SK-N-SH (cell line): ENCODE data around the gene TMEM89. TPM values are rescaled to one million over a fixed set of nuclear protein-coding genes. Genes with fewer than 3 reads are reported as not detected.

ENCODE experiments used
- CTCF ChIA-PET: fragments of 300-600, 350-600 bp; formaldehyde crosslinking; extraction: SDS; loops from one replicate; lab custom pipeline; 2021; lab: Yijun Ruan, JAX
- POLR2A ChIA-PET: fragments of 350-600 bp; sonication (Branson Sonifier 250); formaldehyde crosslinking; extraction: SDS; loops from one replicate; lab custom pipeline; 2020; ENCODE audit warnings: antibody characterized with exemption, inconsistent platforms; lab: Yijun Ruan, JAX
- DNase-seq: peaks from one replicate; pipeline ENCODE4 v3.0.0; 2012
- H2AFZ ChIP-seq: fragments of 200-600 bp; sonication (generic); 2 replicates; pipeline ENCODE4 v1.8.1; 2016; ENCODE audit warnings: antibody characterized with exemption, mild to moderate bottlenecking, low read depth
- H3F3A ChIP-seq: fragments of 200-600 bp; sonication (generic); replicated peaks from 2 replicates; pipeline ENCODE3; 2016; ENCODE audit warnings: antibody characterized with exemption, mild to moderate bottlenecking; ENCODE audit not compliant: insufficient read depth
- H3K27ac ChIP-seq, 2 experiments: fragments of 200-500 bp in 1 of 2; fragments of 200-600 bp in 1 of 2; sonication (Bioruptor generic) in 1 of 2; sonication (generic), shearing (Covaris generic) in 1 of 2; 2 replicates each; pipeline versions ENCODE4 v1.5.1 to v1.6.1; 2014 to 2016; ENCODE audit warnings: low read depth in 2 of 2, inconsistent platforms in 1 of 2, low read length in 1 of 2, mild to moderate bottlenecking in 1 of 2, mixed read lengths in 1 of 2
- H3K27me3 ChIP-seq: fragments of 200-600 bp; sonication (generic), shearing (Covaris generic); 2 replicates; pipeline ENCODE4 v1.6.1; 2016; ENCODE audit warnings: mixed run types; ENCODE audit not compliant: insufficient read depth
- H3K36me3 ChIP-seq, 2 experiments: fragments of 200-500 bp in 1 of 2; fragments of 200-600 bp in 1 of 2; sonication (Bioruptor generic) in 1 of 2; sonication (generic) in 1 of 2; replicated peaks in 1 of 2; 2 replicates each; pipeline versions ENCODE3 to v1.5.1; 2014 to 2016; ENCODE audit warnings: low read length in 1 of 2, mild to moderate bottlenecking in 1 of 2; ENCODE audit not compliant: insufficient read depth in 2 of 2, control insufficient read depth in 1 of 2
- H3K4me1 ChIP-seq, 2 experiments: fragments of 200-500 bp in 1 of 2; fragments of 200-600 bp in 1 of 2; sonication (Bioruptor generic) in 1 of 2; sonication (generic), shearing (Covaris generic) in 1 of 2; 2 replicates each; pipeline versions ENCODE4 v1.5.1 to v1.6.1; 2014 to 2016; ENCODE audit warnings: low read depth in 1 of 2, low read length in 1 of 2, mixed run types in 1 of 2; ENCODE audit not compliant: insufficient read depth in 2 of 2, control insufficient read depth in 1 of 2
- H3K4me2 ChIP-seq: fragments of 200-600 bp; sonication (generic), shearing (Covaris generic); 2 replicates; pipeline ENCODE4 v1.6.1; 2017; ENCODE audit warnings: mixed run types
- H3K4me3 ChIP-seq, 2 experiments: fragments of 200-500 bp in 1 of 2; fragments of 200-600 bp in 1 of 2; sonication (Bioruptor generic) in 1 of 2; sonication (generic), shearing (Covaris generic) in 1 of 2; 2 replicates each; pipeline versions ENCODE4 v1.5.1 to v1.8.1; 2014 to 2016; ENCODE audit warnings: low read depth in 2 of 2, inconsistent platforms in 1 of 2, low read length in 1 of 2, mild to moderate bottlenecking in 1 of 2, mixed read lengths in 1 of 2, moderate library complexity in 1 of 2
- H3K79me2 ChIP-seq: fragments of 200-600 bp; sonication (generic); 2 replicates; pipeline ENCODE4 v1.8.1; 2017; ENCODE audit warnings: mild to moderate bottlenecking; ENCODE audit not compliant: insufficient read depth
- H3K9ac ChIP-seq: fragments of 200-600 bp; sonication (generic); 2 replicates; pipeline ENCODE4 v1.6.1; 2017; ENCODE audit warnings: mixed run types
- H3K9me2 ChIP-seq: fragments of 200-600 bp; sonication (generic); 2 replicates; pipeline ENCODE4 v1.6.1; 2017; ENCODE audit warnings: mixed run types
- H3K9me3 ChIP-seq: fragments of 200-600 bp; sonication (generic); 2 replicates; pipeline ENCODE4 v1.6.1; 2017; ENCODE audit warnings: mixed run types, mild to moderate bottlenecking, moderate library complexity
- H4K20me1 ChIP-seq: fragments of 200-600 bp; sonication (generic); 2 replicates; pipeline ENCODE4 v1.6.1; 2017; ENCODE audit warnings: mild to moderate bottlenecking, mixed run types; ENCODE audit not compliant: insufficient read depth
- EP300 ChIP-seq, 2 experiments: IDR thresholded peaks; 2 replicates each; pipeline versions ENCODE4 v1.4.0 to v1.6.1; 2012; ENCODE audit warnings: borderline replicate concordance in 1 of 2, low read depth in 1 of 2, low read length in 1 of 2
- EZH2phosphoT487 ChIP-seq: fragments of 200-600 bp; sonication (generic); IDR thresholded peaks from 2 replicates; pipeline ENCODE4 v1.6.1; 2017; ENCODE audit warnings: low read depth, mixed run types, mild to moderate bottlenecking, antibody characterized with exemption, moderate library complexity, borderline replicate concordance
- MEF2A ChIP-seq: IDR thresholded peaks from 2 replicates; pipeline ENCODE4 v1.4.0; 2012; ENCODE audit warnings: low read depth, borderline replicate concordance
- NRF1 ChIP-seq: IDR thresholded peaks from 2 replicates; pipeline ENCODE4 v1.6.1; 2012; ENCODE audit warnings: low read depth, mild to moderate bottlenecking, low read length
- RAD21 ChIP-seq: IDR thresholded peaks from 2 replicates; pipeline ENCODE4 v1.6.1; 2012; ENCODE audit warnings: mild to moderate bottlenecking, low read length
- RCOR1 ChIP-seq: fragments of 150-350 bp; IDR thresholded peaks from 2 replicates; pipeline ENCODE4 v1.6.1; 2017; ENCODE audit warnings: antibody characterized with exemption, low read length
- SIN3A ChIP-seq: IDR thresholded peaks from 2 replicates; pipeline ENCODE4 v1.6.1; 2012; ENCODE audit warnings: low read depth, mild to moderate bottlenecking, low read length, moderate library complexity, borderline replicate concordance
- SMC3 ChIP-seq: IDR thresholded peaks from 2 replicates; pipeline ENCODE4 v1.6.1; 2012; ENCODE audit warnings: low read depth, low read length, improper control_type of control experiment
- TAF1 ChIP-seq: IDR thresholded peaks from 2 replicates; pipeline ENCODE4 v1.6.1; 2012; ENCODE audit warnings: low read depth, mild to moderate bottlenecking, low read length, moderate library complexity, borderline replicate concordance
- TCF12 ChIP-seq: IDR thresholded peaks from 2 replicates; pipeline ENCODE4 v1.4.0; 2012
- TEAD4 ChIP-seq: IDR thresholded peaks from 2 replicates; pipeline ENCODE4 v1.4.0; 2012; ENCODE audit warnings: mild to moderate bottlenecking, borderline replicate concordance; ENCODE audit not compliant: insufficient read depth
- YY1 ChIP-seq: IDR thresholded peaks from 2 replicates; pipeline ENCODE4 v1.4.0; 2012; ENCODE audit warnings: low read depth, mild to moderate bottlenecking
- WGBS: methylation state at CpG from one replicate; pipeline ENCODE4 v1.1.6; 2017; ENCODE audit warnings: low lambda C conversion rate; 5-methylcytosine and 5-hydroxymethylcytosine counted together
- polyA plus RNA-seq, 3 experiments: library from polyadenylated mRNA; depleted of rRNA; stranded (reverse); fragments of >200 nt; gene quantifications; 2 replicates each; pipeline ENCODE4 v1.2.3, GENCODE V29; 2012
- TF ChIP-seq, protein P1 (sequence below): fragments of 200-600 bp; sonication (generic); IDR thresholded peaks from 2 replicates; pipeline ENCODE4 v1.6.1; 2017; ENCODE audit warnings: antibody characterized with exemption, mild to moderate bottlenecking, moderate library complexity
- TF ChIP-seq, protein P2 (sequence below): fragments of 150-350 bp; IDR thresholded peaks from 2 replicates; pipeline ENCODE4 v1.6.1; 2016; ENCODE audit warnings: mild to moderate bottlenecking, low read depth, low read length

TMEM89 gene
- polyA plus RNA-seq, 1 of the 3 experiments (the other 2 are of a cell fraction): not detected

DNA sequence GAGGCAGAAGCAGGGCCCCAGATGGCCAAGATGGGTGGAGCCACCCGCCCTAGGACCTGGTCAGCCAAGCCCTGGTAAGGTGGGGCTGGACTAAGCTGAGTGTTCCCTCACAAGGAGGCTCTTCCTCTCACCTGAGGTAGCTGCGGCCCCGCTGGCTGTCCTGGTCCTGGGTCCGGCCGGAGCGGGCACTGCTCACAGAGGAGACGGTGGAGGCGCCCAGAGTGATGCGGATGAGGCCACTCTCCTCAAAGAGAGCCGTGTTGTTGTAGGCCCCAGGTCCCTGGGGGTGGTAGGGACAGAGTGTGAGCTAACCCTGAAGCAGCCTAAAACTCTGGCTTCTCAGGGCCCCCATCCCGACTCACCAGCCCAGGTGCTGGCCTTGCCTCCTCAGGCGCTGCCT is 21.0 kb upstream of the TMEM89 start:
- 95% methylated on average over 8 of the region's 12 CpGs for WGBS
- POLR2A ChIA-PET: no interaction called here

DNA sequence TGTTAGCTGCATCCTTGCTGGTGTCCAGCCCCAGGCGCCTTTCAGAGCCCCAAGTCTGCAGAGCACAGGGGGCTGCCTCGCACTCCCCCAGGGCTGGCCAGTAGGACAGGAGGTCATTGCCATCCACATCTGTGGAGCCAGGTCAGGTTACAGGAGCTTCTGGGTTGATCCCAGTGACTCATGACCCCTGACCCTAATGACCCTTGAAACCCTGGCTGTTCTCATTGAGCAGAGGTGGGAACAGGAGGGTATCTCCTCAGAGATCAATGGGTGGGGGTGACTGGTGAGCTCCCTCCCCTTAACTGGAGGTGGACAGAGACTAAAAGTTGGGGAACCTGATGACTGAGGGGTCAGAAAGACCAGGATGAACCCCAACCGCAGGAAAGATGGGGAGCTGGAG is 19.8 kb upstream of the TMEM89 start:
- Histone ChIP-seq H3K4me2 (no peak overlapping the region), H3F3A (no peaks in the 10 kb centered on the region), H3K9me3 (no peaks in the 10 kb centered on the region), H3K36me3 (peaks cover 2 to 71% of the 10 kb centered on the region in 2 experiments), H3K9me2 (no peaks in the 10 kb centered on the region), H3K9ac (no peak overlapping the region), H3K4me3 (no peak overlapping the region), H4K20me1 (no peaks in the 10 kb centered on the region), H3K4me1 (peaks cover 4% of the 10 kb centered on the region in 2 experiments), H3K27me3 (no peaks in the 10 kb centered on the region), H2AFZ (no peak overlapping the region), H3K79me2 (0 out of 2 replicates have a peak, but pooled peaks cover 8% of the 10 kb centered on the region), H3K27ac (no peak overlapping the region)
- DNase-seq: no peak
- WGBS: 100% methylated on average over 3 of the region's 3 CpGs
- ChIA-PET POLR2A (no interaction called here), CTCF (interaction anchor here (0.6 kb wide), 1 partner anchor 23 kb away, joined by 3 read pairs; no protein-coding TSS in a partner anchor)
- TF ChIP-seq SMC3 (no peak), TEAD4 (no peak), SIN3A (no peak)

More for the DNA sequence above, 21.0 kb upstream of the TMEM89 start:
- CTCF ChIA-PET: no interaction called here
- no peaks in the 10 kb centered on the region for H3K9me2 ChIP-seq
- no peaks in the 10 kb centered on the region for H4K20me1 ChIP-seq
- H3K4me2 ChIP-seq: no peak overlapping the region
- H3K79me2 ChIP-seq: no peaks in the 10 kb centered on the region
- DNase-seq: no peak
- no peak overlapping the region for H3K27ac ChIP-seq
- TF ChIP-seq RAD21 (no peak), RCOR1 (no peak), EP300 (IDR thresholded peaks at IDR 0.05; ENCODE audit: borderline replicate concordance in 1 of 2, low read depth in 1 of 2, low read length in 1 of 2) (no peak)
- H3K9me3 ChIP-seq: no peaks in the 10 kb centered on the region
- H3K9ac ChIP-seq: no peak overlapping the region
- H3F3A ChIP-seq: no peaks in the 10 kb centered on the region
- peaks cover 2 to 77% of the 10 kb centered on the region in 2 experiments for H3K36me3 ChIP-seq
- no peak overlapping the region for H3K4me3 ChIP-seq
- no peaks in the 10 kb centered on the region; a peak in 1 of 4 replicates for H3K4me1 ChIP-seq
- H2AFZ ChIP-seq: no peak overlapping the region
- H3K27me3 ChIP-seq: no peaks in the 10 kb centered on the region

DNA sequence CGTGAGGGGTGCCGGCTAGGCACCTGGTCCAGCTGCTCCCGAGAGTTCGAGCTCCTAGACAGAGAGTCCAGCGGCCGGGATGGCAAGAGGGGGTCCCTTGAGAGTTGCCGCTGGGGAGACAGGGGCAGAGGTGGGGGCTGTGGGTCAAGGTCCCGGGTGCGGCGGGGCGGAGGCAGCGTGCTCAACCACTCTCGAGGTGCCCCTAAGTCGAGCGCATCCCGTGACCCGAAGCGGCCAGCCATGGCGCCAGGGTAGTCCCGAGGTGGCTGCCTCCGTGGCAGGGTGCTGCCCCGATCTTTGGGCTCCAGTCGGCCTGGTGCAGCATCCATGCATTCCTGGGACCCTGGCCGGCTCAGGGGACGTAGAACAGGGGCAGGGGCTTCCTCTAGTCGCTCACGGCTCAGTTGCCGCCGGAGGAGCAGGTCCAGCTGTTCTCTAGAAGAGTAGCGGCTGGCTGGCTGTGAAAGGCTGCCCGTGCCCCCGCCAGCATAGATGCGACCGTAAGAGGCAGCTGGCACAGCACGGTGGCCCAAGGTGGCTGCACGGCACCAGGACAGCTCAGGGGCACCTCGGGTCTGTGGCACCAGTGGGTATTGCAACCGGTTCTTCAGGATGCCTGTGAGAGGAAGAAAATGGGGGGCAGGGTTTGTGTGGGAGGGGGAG is 18.5 kb upstream of the TMEM89 start:
- Histone ChIP-seq H3K9me3 (no peaks in the 10 kb centered on the region), H3K4me2 (no peak overlapping the region), H3K79me2 (0 out of 2 replicates have a peak, but pooled peaks cover 12% of the 10 kb centered on the region), H3K9me2 (no peaks in the 10 kb centered on the region), H3K27me3 (no peaks in the 10 kb centered on the region), H3K9ac (no peak overlapping the region), H3F3A (no peaks in the 10 kb centered on the region), H3K4me1 (peaks cover 9 to 12% of the 10 kb centered on the region in 2 experiments), H3K36me3 (peaks cover 2 to 60% of the 10 kb centered on the region in 2 experiments), H3K27ac (no peak overlapping the region)
- DNase-seq: no peak
- 95% methylated on average over 27 of the region's 38 CpGs for WGBS
- POLR2A ChIA-PET: no interaction called here
- CTCF ChIA-PET: interaction anchor here (1.1 kb wide), 1 partner anchor 23 kb away, joined by 3 read pairs; no protein-coding TSS in a partner anchor
- TF ChIP-seq NRF1: no peak
- no peak for TF ChIP-seq RAD21
- TF ChIP-seq YY1: no peak
- TF ChIP-seq TCF12: no peak
- TF ChIP-seq, protein P1, sequence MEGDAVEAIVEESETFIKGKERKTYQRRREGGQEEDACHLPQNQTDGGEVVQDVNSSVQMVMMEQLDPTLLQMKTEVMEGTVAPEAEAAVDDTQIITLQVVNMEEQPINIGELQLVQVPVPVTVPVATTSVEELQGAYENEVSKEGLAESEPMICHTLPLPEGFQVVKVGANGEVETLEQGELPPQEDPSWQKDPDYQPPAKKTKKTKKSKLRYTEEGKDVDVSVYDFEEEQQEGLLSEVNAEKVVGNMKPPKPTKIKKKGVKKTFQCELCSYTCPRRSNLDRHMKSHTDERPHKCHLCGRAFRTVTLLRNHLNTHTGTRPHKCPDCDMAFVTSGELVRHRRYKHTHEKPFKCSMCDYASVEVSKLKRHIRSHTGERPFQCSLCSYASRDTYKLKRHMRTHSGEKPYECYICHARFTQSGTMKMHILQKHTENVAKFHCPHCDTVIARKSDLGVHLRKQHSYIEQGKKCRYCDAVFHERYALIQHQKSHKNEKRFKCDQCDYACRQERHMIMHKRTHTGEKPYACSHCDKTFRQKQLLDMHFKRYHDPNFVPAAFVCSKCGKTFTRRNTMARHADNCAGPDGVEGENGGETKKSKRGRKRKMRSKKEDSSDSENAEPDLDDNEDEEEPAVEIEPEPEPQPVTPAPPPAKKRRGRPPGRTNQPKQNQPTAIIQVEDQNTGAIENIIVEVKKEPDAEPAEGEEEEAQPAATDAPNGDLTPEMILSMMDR: no peak
- no peak for TF ChIP-seq TAF1
- TF ChIP-seq RCOR1: no peak
- TF ChIP-seq, protein P2, sequence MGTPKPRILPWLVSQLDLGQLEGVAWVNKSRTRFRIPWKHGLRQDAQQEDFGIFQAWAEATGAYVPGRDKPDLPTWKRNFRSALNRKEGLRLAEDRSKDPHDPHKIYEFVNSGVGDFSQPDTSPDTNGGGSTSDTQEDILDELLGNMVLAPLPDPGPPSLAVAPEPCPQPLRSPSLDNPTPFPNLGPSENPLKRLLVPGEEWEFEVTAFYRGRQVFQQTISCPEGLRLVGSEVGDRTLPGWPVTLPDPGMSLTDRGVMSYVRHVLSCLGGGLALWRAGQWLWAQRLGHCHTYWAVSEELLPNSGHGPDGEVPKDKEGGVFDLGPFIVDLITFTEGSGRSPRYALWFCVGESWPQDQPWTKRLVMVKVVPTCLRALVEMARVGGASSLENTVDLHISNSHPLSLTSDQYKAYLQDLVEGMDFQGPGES: no peak
- no peak for TF ChIP-seq MEF2A
- no peak for TF ChIP-seq EZH2phosphoT487
- TF ChIP-seq, all 33 proteins: peak for 0
- no peaks in the 10 kb centered on the region for H4K20me1 ChIP-seq
- no peak overlapping the region for H3K4me3 ChIP-seq
- no peak overlapping the region for H2AFZ ChIP-seq
